Activated CD4-positive, alpha-beta T cell treated with anti-CD3 and anti-CD28 coated beads for 1 hour (primary cell): ENCODE measurements around the gene PDE2A.

Experiments used
- DNase-seq: peaks from one replicate; pipeline ENCODE4 v3.0.0-alpha.2; 2020

Gene PDE2A

DNA sequence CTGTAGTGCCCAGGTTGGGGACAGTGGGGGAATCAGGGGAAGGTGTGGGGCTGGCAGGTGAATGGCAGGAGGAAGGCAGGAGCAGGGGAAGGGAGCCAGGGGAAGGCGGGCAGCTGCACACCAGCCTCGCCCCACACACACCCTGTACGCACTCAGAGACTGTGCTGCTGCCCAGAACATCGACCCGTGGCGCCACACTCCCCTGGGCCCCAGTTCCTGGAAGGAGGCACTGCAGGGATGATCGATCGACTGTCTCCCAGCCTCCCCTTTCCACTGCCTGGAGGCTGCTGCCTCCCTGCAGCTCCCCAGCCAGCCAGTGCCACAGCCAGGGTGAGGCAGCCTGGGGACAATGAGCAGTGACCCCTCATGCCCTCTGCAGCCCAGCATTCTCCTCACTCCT lies 19.2 kb downstream of the PDE2A start:
- no peak for DNase-seq

DNA sequence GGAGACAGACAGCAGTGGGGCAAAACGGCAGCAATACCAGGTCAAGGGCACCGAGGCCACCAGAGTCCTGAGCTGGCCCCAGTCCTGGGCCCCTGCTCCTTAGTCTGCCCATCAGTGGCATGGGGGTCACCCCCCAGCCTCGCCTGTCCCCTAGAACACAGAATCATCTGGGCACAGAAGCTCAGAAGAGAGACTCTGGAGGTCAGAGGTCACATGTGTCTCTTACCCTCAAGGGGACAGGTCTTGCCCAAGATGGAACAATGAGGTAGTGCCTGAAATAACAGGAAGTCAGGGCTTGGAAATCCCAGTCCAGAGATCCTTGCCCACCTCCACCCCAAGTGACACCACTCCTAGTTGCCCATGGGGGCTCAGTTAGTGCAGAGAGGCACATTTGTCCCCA lies 20.6 kb downstream of the PDE2A start:
- no peak for DNase-seq

DNA sequence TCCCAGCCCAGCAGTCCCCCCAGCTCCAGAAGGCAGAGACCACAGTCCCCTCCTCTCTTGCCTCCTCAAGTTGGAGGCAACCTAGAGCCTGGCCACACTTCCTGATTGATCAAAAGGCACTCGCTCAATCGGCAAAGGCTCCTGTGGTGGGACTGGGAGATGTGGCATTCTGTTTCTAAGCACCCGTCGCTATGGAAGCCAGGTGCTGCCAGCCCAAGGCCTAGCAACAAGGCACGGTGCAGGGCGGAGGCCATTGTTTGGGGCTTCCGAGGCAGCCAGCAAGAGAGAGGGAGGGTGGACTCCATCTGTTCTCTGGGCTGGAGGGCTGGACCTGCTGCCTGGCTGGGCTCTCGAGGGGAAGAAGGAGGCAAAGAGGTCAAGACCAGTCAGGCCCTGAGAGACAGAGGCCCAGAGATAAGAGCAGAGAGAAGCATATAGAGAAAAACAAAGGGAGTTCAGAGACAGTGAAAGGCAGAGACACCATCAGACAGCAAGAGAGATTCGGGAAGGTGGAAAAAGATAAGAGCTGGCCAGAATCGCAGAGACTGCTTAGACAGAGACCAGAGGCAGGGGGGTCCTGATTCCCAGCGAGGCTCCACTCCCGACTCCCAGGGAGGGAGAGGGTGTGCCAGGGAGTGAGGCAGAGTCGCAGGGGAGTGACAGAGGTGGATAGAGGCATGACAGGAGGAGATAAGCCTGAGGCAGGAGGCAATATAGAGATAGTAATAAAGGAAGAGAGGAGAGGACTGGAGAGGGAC lies 21.2 kb downstream of the PDE2A start:
- DNase-seq = no peak

DNA sequence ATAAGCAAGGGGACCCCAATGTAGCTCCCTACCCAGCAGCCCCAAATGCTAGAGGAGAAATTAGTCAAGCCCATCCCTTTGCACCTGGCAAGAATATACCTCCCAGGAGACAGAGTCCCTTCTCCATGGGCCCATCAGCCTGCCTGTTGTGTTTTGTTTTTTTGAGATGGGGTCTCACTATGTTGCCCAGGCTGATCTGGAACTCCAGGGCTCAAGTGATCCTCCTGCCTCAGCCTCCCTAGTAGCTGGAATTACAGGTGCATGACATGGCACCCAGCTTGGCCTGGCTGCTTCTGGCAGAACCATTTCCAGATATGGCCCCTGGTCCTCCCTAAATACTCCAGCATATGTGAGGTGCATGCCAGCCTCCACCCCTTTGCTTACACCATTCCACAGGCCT lies 22.1 kb downstream of the PDE2A start:
- no peak for DNase-seq

DNA sequence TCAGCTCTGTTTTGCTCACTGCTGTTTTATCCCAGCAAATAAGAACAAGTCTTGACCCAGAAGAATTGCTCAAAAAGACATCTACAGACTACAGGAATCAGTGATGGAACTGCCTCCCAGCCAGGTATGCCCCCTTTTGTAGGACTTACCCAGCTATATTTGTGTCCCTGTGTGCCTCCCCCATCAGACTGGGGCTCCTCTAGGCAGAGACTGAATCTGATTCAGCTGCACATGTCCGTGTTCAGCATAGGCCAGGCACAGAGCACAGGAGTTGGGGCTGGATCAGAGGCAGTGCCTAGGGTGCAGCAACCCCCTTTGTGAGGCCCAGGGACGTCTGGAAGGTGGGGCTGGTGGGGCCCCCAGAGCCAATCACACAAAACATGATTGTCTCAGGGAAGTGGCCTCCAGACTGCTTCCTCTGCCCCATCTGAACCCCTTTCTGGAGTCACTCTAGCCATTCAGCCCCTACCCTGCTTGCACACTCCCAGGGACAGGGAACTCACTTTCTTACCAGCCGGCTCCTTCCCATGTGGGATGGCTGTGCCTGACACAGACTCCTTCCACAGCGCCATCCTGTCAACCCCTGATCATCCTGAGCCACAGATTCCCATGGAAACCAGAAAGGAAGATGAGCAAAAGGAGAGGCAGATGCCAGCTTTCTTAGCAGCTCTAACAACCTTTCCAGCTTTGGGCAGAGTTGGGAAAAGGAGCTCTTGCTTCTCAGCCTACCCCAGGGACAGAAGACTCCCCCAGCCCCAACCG lies 24.8 kb downstream of the PDE2A start:
- DNase-seq = no peak

DNA sequence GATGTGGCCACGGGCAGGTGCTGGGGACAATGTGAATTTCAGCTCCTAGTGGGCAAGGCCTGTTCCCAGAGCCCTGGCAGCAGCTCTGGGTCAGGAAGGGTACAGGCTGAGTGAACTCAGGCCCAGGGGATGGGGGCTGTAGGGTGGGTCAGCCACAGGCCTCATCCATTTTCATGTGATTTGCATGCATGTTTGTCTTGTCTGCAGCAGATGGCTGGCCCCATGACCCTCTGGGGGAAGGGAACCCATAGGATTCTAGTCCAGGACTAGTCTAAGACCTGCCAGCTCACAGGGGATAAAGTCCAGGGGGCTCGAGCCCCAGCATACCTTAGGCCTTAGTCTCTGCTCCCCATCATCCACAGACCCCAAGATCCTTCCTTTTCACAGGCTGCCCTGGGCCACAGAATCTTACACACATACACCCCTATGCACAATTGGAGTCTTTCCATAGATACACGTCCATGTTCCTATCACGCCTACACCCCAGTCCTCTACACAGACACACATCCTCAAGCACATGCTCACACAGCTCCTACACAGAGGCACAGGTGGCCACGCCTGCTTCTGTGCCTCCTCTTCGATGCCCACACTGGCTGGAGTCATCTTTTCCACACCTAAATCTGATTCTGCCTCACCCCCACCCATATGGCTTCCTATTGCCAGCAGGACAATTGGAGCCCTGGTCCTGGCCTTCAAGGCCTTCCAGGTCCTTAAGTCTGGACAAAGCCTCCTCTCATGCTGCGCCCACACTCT lies 25.7 kb downstream of the PDE2A start:
- DNase-seq = no peak

DNA sequence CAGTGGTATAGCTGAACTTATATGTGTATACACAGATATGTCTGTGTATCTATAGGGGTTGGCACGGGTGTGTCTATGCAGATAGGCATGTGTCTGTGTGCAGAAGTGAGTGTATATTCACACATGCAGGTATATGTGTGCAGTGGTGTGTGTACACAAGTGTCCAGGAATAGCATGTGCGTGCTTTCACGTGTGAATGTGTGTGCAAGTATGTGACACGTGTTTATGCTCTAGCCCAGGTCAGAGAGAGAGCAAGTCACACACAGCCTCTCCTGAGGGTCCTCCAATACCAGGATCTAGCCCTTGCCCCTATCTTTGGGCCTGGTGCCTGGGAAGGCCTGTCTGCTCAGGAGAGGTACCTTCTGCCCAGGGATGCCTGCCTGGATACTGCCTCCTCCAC lies 26.3 kb downstream of the PDE2A start:
- DNase-seq = no peak

DNA sequence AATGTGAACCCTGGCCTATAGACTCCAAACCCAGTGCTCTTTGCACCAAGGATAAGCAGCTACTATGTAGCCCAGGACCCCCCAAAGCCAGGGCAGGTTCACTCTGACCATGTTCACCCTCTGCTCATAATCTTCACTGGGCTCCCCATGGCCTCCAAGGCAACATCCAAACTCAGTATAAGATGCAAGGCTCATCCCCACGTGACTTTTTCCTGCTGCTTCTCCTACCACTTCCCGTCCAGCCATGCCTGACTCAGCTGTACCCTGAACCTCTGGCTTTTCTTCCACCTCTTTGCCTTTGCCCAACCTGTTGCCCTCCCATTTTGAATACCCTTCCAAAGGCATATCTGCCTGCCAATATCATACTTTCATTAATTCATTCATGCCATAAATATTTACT lies 27.8 kb downstream of the PDE2A start:
- no peak for DNase-seq

DNA sequence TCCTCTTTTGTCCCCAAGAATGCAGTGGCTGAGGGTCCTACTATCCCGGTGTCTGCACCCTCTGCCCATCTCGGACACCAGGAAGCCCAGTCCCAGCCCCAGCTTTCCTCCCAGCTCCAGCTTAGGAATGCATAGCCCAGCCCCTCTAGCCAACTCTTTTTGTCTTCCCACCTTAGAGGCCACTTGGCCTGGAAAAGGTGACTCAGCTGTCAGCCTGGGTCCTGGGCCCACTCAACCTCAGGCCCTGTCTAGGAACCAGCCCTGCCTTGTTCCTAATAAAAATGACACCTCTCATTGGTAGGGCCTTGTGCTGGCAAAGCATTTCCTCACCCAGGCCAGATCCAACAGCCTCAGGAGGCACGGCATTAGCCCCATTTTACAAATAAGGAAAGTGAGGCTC lies 28.2 kb downstream of the PDE2A start:
- DNase-seq = no peak

DNA sequence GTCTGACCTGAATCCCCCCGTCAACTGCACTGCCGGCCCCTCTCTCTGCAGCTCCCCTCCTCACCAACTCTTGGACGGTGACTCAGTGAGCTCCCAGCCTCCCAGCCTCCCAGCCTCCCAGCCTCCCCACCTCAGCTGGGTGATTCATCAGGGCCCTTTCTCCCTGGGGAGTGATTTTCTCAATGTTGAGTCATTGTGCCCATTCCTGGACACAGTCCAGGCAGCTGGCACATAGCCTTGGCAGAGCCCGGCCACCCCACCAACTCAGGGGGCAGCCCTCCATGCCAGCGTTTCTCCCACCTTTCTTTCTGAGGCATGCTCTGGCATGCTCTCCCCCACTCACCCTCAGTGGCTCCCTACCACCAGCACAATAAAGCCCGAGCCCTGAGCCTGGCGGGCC lies 30.7 kb downstream of the PDE2A start:
- no peak for DNase-seq

DNA sequence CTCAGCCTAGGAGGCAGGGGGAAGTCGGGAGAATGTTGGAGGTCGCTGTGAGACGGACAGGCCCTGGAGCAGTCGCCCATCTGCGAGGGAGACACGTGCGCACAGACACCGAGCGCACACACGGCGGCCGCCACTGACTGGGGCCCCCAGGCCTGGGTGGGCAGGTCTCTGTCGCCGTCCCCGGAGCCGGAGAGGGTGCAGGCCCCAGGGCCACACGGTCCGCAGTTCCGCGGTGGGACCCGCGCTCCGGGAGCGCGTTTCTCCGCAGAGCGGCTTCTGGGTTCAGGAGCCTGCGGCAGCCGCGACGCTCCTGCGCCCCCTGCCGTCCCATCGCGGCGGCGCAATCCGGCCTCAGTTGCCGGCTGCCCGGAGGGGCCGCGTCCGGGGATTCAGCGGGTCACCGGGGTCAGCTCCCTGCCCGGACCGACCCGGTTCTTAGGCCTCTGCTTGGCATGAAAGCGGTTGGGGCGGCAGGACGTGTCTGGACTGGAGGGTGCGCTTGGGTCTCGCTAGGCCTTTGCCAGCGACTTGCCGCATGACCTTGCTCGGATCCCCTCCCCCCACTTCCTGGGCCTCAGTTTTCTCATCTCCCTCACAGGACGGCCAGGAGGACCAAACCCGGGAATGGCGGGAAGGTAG lies 31.2 kb downstream of the PDE2A start:
- DNase-seq = peak; percentile 44

DNA sequence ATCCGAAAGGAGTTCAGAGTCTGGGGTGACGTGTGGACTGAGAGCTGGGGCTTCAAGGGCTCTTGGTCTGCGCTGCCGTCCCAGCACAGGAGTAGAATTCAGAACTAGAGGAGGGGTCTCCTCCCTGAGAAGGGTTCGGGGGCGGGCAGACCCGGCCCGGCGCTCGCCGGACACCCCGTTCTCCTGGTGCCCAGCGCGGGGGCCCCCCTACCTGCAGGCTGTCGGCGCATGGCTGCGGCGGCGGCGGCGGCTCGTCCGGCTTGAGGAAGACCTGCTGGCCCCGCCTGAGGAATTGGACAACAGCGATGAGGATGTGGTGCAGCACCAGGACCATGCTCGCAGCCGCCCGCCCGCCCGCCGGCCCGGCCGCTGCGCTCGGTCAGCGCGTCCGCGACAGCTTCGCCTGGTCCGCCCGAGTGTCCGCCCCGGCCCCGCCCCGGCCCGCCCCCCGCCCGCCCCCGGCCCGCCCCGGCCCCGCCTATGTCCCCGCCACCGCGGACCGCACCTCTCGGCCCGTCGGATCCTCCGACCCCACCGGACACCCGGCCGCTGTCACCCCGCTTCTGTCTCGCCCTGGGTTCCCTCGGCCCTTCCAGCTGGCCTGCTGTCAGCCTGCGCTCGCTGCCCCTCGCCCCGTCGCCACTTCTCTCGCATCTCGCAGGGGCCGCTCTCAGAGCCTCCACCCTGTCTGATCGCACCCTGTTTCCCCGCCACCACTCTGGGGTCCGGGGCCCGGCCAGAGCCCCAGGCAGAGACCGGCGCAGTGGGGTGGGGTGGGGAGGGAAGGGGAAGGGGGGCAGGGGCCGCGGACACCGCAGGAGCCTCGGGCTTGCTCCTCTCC lies 32.0 kb downstream of the PDE2A start:
- no peak for DNase-seq

DNA sequence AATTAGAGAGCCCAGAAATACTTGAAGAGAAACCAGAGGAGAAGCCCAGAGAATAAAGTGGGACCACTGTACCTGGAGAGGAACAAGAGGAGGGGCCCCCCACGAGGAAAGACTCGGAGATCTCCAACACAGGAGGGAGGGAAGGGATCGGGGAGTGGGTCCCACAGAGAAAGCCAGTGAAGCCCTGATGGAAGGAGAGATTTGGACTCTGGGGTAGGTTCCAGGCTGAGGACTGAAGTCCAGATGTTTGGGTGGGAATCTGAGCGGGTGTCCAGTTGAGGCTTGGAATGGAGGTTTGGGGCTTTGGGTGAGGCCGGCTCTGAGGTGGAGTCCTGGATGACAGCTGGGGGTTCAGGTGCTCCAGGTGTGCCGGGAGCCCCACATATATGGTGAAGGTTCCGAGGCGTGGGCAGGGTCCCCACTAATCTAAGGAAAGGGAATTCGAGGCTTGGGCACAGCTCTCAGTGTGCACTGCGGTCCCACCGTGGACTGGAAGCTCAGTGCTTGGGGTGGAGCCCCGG lies 32.6 kb downstream of the PDE2A start:
- no peak for DNase-seq

DNA sequence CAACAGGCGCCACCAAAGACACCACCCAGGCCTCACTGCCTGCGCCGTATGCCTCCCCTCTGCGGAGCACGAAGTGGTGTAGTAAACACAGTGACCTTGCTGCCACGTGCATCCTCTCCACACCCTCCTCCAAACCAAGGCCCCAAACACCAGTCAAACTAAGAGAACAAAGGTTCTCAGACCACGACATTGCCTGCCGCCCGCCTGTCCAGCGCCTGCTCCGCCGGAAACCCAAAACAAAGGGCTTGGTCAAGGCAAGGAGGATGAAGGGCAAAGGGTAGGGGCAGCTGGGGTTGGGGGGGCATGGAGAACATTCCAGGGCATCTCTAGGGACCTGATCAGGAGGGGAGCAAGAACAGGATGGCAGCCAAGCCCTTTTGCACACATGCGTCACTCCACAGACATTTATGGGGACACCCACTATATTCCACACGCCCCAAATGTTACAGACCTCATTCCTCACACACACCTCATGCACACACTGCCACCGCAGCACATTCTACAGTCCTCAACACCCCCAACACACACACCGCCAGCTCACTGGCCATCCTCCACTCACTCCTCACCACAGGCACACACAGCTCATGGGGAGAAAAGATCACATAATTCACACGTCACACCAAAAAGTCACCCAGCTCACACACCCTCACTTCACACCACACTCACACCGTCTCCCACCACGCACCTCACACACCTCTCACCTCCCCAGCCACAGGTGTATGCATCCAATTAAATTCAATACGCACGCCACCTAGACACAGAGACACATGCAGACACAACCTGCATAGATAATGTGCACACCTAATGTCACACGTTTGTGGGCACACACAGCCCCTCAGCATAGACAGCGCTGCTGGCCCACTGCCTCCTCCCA lies 34.5 kb downstream of the PDE2A start:
- no peak for DNase-seq

DNA sequence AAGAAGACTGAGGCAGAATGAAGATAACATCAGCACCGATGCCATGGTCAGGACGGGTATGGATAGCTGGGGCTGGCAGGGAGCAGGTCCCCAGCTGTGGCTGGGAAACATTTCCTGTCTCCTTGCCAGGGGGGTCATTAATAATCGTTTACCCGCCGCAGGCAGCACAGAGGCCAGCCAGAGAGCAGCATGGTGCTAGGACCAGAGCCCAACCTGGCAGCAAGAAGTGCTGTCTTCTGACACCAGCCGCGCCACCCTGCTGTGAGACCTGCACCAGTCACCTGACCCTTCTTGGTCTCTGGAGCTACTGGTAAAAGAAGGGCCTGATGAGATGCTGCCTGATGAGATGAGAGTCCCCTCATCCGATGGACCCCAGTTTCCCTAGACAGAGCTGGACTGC lies 36.3 kb downstream of the PDE2A start:
- DNase-seq = no peak

DNA sequence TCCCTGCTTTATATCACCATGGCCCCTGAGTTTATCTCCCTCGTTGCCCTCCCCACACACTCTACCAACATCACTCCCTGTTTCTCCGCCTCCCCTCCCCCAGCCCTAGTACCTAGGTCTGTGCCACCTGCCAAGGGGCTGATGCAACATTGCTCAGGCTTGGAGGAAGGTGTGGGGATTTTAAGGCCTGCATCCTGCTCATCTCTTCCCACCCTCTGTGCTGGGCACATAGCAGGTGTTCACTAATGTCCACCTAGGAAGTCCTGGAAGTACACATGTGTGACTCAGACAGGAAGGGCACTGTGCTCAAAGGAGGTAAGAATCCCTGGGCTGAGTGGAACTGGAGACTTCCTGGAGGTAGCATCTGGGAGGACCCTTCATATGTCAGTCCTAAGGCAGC lies 37.0 kb downstream of the PDE2A start:
- DNase-seq = no peak

DNA sequence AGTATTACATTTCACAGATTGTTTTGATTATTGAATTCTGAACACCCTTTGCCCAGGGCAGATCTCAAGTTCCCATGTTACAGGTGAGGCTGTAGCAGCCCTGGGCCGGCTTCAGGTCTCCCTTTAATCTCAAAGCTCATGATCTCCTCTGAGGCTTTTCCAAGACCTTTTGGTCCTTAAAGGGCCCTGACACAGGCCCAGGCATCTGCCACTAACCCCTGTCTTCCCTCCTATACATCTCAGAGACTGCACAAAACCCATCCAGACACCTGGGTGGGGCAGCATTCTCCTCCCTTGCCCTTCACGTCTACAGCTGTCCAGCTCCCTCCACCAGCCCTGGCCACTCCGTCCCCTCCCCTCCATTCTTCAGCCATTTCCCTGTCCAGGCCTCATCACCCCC lies 37.8 kb downstream of the PDE2A start:
- no peak for DNase-seq

DNA sequence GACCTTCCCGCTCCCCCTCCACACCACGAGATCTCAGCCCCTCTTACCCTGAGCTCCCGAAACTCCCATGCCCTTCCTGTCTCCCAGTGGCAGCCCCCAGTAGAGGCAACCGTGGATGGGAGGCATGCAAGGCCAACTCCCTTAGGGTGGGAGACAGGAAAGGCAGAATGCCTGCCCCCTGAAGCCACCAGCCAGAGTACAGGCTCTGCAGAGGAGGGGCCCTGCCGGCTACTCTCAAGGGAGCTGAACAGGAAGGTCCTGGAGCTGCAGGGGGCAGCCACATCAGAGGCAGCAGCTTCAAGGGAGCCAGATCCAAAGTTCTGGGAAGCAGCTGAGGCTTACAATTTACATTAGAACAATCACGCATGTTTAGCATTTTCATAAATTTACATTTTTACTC lies 38.3 kb downstream of the PDE2A start:
- DNase-seq = no peak

DNA sequence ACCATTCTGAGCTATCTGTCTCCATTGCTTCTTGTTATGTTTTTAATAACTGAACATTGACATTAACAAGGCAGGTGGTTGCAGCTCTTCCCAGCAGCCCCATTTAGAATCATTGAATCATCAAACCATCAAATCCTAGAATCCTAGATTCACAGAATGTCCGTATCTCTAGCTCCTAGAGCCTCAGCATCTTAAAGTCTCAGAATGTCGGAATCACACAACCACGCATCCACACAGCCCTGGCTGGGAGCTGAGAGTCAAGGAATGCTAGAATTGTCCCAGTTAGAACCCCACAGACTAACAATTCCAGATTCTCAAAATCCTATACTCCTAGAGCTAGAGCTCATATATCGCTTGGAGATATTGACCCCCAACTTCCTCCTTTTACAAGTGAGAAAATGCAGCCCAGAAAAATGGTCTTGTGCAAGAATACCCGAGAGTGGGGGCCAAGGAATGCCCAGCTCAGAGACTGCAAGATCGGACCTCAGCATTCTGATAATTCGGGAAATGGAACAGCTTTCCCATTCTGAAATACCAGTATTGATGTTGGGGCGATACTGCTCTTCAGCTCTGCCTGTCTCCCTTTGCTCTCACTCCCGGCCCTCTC lies 38.8 kb downstream of the PDE2A start:
- no peak for DNase-seq

DNA sequence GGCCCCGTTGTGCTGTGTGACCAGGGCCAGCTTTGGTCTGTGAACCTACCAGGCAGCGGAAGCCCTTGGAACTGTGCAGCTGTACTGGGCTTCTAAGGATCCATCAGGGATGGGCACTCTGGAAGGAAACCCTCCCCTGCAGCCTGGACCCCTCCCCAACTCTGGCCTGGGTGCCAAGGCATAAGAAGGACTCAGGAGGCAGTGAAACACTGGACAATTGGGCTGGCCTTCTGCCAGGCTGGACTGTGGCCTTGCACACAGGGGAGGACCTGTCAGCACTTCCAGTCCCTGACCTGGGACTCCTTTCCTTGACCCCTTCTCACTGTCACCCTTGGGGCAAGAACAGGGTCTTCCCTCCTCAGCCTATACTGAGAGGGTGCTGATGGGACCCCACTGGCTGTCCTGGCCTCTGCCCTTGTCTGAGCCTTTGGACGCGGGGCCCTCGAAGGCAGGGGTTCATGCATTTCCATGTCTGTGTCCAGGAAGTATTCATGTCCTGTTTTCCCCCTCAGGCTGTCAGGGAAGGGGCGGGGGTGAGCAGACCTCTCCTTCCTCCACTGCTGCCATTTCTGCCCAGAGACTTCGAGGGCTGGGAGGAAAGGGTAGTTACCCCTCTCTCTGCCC lies 39.6 kb downstream of the PDE2A start:
- DNase-seq = no peak
